KG1 (cell line): ENCODE results near the gene GABPA.

Experiments
- DNase-seq: peaks from one replicate; lab custom pipeline; 2025; lab: John Stamatoyannopoulos, UW

GABPA gene

DNA sequence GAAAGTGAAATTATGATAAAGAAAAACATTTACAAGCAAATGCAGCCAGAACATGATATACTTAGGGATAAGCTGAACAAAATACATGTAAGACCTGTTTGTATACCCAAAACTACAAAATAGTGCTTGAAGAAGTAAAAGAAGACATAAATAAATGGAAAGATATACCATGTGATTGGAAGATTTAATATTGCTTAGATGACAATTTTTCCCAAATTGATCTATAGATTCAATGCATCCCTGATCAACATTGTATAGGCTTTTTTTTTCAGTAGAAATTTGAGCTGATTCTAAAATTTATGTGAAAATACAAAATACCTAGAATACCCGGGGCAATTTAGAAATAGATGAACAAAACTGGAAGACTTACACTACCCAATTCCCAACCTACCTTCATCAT is 76.4 kb downstream of the GABPA start:
- DNase-seq: no peak

DNA sequence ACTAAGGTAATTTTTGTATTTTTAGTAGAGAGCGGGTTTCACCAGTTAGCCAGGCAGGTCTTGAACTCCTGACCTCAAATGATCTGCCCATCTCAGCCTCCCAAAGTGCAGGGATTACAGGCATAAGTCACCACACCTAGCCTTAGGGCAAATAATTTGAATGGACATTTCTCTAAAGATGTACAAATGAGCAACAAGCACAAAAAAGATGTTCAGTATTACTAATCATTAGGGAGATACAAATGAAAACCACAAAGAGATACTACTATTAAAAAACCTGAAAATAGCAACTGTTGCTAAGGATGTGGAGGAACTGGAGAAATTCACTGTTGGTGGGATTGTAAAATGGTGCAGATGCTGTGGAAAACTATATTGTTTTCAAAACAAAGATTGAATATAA is 79.1 kb downstream of the GABPA start:
- no peak for DNase-seq

DNA sequence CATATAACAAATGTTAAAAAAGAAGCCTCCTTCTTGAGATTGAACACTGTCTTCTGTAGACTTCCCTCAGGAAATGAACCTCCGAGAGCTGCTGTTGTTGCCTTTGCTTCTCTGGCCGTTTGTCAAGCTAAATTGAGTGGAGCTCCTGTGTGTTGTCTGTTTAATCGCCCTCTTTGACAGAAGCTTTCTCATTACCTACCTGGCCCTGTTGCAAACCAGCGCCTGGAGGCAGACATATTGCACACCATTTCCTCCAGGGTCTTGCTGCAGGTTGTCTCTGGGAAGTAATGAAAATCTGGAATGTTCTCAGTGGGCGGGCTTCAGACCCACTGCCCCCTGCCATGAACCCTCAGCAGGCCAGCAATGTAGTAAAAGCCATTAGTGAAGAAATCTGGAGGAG is 83.3 kb downstream of the GABPA start:
- DNase-seq: no peak

DNA sequence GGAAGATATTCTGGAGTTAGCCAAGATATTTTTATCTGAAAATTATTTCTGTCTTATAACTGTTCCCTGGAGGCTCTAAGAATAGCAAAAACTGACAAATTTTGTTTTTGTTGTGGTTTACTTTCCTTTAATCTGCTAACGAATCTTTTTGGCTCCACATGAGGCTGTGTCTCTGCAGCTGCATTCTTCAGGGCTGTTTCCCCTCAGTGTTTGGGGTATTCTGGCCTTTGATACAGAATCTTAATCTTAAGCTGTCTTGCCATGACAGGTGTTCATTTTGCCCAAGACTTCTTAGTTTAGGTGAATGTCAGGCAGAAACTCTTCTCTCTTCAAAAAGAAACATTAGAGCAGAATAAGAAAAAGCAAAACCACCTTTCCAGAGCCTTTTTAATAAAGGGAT is 83.8 kb downstream of the GABPA start:
- DNase-seq: no peak
